Vagina (tissue), 2 donors: ENCODE measurements around the gene ADGRB2.

Experiments
- POLR2AphosphoS5 ChIP-seq, 2 donors: sonication (generic); formaldehyde crosslinking; IDR thresholded peaks; one replicate each; pipeline ENCODE4 v1.9.0; 2017; ENCODE audit warnings: antibody characterized with exemption in 2 of 2, mild to moderate bottlenecking in 2 of 2, low read depth in 1 of 2; ENCODE audit not compliant: insufficient read depth in 1 of 2
- TF ChIP-seq, protein P1 (sequence below), 3 experiments: fragments of 450-650 bp in 2 of 3; fragments of 200-600 bp in 1 of 3; sonication (generic) in 1 of 3; IDR thresholded peaks; one replicate each; pipeline ENCODE4 v1.5.1; 2017 to 2019; ENCODE audit warnings: antibody characterized with exemption in 3 of 3, mild to moderate bottlenecking in 2 of 3, moderate library complexity in 2 of 3

DNA sequence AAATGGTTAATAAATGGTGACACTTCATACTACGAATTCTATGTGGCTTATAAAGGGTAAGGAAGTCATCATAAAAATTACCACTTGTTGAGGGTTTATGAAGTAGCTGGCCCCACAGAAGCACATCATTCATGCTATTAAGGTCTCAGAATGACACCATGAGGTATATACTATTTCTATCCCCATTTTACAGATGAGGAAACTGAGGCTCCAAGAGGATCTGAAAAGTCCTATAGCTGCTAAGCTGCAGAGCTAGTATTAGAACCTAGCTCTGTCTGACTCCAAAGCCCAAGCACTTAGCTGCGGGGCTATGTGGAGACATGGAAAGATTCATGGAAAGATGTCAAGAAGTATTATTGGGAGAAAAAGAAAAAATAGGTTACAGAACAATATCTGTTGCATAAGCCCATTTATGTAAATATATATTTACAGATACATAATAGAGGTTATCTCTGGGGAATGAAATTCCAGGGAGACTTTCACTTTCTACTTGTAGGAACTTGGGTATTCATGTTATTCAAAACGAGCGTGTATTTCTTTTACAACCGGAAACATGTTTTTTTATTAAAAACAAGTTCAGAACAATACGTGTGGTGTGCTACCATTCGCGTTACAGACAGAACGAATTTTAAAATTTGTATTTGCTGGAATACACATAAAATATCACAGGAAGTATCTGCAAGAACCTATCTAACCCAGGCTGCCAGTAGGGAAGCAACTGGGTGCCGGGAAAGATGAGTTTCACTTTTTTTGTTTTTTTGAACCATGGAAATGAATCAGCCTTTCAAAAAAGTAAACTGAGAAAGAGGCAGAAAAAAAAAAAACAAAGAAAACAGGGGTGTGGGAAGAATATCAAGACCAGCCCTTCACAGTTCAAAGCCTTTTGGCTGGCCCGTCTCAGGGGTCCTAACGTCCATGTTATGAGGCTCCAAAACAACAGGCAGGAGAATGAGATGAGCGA, 38.3 kb upstream of the ADGRB2 start:
- TF ChIP-seq, protein P1, sequence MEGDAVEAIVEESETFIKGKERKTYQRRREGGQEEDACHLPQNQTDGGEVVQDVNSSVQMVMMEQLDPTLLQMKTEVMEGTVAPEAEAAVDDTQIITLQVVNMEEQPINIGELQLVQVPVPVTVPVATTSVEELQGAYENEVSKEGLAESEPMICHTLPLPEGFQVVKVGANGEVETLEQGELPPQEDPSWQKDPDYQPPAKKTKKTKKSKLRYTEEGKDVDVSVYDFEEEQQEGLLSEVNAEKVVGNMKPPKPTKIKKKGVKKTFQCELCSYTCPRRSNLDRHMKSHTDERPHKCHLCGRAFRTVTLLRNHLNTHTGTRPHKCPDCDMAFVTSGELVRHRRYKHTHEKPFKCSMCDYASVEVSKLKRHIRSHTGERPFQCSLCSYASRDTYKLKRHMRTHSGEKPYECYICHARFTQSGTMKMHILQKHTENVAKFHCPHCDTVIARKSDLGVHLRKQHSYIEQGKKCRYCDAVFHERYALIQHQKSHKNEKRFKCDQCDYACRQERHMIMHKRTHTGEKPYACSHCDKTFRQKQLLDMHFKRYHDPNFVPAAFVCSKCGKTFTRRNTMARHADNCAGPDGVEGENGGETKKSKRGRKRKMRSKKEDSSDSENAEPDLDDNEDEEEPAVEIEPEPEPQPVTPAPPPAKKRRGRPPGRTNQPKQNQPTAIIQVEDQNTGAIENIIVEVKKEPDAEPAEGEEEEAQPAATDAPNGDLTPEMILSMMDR (IDR thresholded peaks at IDR 0.05): no peak
- TF ChIP-seq POLR2AphosphoS5 (IDR thresholded peaks at IDR 0.05; ENCODE audit: insufficient read depth in 1 of 2, low read depth in 1 of 2): no peak
